H1 (cell line): ENCODE measurements around the gene TEX51. TPM values are rescaled to one million over a fixed set of nuclear protein-coding genes. Genes with fewer than 3 reads are reported as not detected.

Source experiments
- NANOG ChIP-seq: IDR thresholded peaks from 2 replicates; pipeline ENCODE4 v1.6.1; 2011; ENCODE audit warnings: low read length, low read depth, mild to moderate bottlenecking, inconsistent platforms; ENCODE audit not compliant: insufficient read depth, poor library complexity, severe bottlenecking
- polyA plus RNA-seq, 7 experiments: library from polyadenylated mRNA; depleted of rRNA in 3 of 7; stranded (reverse) in 5 of 7; unstranded in 2 of 7; fragments of >200 nt in 5 of 7; fragments of 200-250 nt in 2 of 7; gene quantifications; 1 replicate in 5 of 7; 2 replicates in 1 of 7; 4 replicates in 1 of 7; pipeline versions ENCODE4 v1.2.1 to v1.2.3, GENCODE V29; 2011 to 2013; ENCODE audit warnings: missing spikeins in 2 of 7, mixed read lengths in 2 of 7
- total RNA-seq: library from RNA; stranded (reverse); fragmentation: NEBNext Ultra II Directional; extraction: Animal tissue kit (Norgen Biotek cat#: 25700); gene quantifications from 2 replicates; pipeline ENCODE4 v1.2.1, GENCODE V29; 2021

TEX51 gene
- total and polyA plus RNA-seq, 2 of the 8 experiments (the other 6 are each of a cell fraction or from before 2014, with no cell fraction given), result not detected

DNA sequence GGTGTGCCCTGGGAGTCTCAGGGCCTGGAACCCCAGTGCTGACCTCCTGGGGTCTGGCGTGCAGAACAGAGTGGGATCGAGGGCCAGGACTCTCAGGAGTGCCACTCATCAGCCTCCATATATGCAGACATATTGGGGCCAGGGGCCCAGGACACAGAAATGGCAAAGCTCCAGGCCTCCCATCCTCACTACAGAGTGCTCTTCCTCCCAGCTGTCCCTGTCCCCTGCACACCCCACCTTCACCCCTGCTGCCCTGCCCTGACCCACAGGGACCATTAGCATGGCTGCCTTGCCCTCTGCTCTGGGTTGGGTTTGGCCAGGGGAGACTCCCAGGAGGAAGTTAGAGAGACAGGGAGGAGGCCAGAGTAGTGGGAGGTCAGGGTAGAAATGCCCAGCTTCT lies 2.8 kb downstream of the TEX51 start (continued):
- no peak for TF ChIP-seq NANOG
